ENCODE data around the gene PNMT.

PNMT gene

GRCh38 chr17:39711851-39712250 lies 43.6 kb downstream of the PNMT start:
- H3K4me3 ChIP-seq (ENCODE audit: low read length): no peak overlapping the region
- no peak for DNase-seq (ENCODE audit: low read depth)
- TF ChIP-seq CTCF (conservative IDR thresholded peaks at IDR 0.05; ENCODE audit: low read length): no peak

- TF ChIP-seq CTCF (conservative IDR thresholded peaks at IDR 0.05; ENCODE audit: low read length): no peak
- no peak for DNase-seq (ENCODE audit: low read depth)
- no peak overlapping the region for H3K4me3 ChIP-seq (ENCODE audit: low read length)
Observed at GRCh38 chr17:39714234-39714633, 46.0 kb downstream of the PNMT start.

DNA sequence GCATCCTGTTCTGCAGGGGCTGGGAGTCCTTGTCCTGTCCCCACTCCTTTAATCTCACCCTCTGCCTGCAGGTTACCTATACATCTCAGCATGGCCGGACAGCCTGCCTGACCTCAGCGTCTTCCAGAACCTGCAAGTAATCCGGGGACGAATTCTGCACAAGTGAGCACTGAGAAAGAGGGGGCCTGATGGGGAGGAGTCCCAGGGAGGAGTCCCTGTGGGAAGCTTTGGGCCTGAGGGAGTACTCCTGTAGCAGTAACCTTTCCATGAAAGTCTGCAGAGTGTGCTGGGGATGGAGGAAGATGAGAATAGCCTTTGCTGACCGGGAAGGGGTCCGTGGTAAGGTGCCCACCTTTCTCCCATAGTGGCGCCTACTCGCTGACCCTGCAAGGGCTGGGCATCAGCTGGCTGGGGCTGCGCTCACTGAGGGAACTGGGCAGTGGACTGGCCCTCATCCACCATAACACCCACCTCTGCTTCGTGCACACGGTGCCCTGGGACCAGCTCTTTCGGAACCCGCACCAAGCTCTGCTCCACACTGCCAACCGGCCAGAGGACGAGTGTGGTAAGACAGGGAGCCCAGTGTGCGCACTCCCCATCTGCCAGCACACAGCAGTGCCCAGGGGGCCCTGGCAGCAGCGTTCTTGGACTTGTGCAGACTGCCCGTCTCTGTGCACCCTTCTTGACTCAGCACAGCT lies 47.3 kb downstream of the PNMT start:
- no peak for DNase-seq (ENCODE audit: low read depth)
- no peak overlapping the region for H3K4me3 ChIP-seq (ENCODE audit: low read length)
- TF ChIP-seq CTCF (conservative IDR thresholded peaks at IDR 0.05; ENCODE audit: low read length): no peak

GRCh38 chr17:39716073-39716818 lies 48.0 kb downstream of the PNMT start:
- no peak overlapping the region for H3K4me3 ChIP-seq (ENCODE audit: low read length)
- no peak for TF ChIP-seq CTCF (conservative IDR thresholded peaks at IDR 0.05; ENCODE audit: low read length)
- no peak for DNase-seq (ENCODE audit: low read depth)

- TF ChIP-seq CTCF (conservative IDR thresholded peaks at IDR 0.05; ENCODE audit: low read length): no peak
- no peak for DNase-seq (ENCODE audit: low read depth)
- no peak overlapping the region for H3K4me3 ChIP-seq (ENCODE audit: low read length)
Observed at GRCh38 chr17:39716879-39717536, 48.8 kb downstream of the PNMT start.

DNA sequence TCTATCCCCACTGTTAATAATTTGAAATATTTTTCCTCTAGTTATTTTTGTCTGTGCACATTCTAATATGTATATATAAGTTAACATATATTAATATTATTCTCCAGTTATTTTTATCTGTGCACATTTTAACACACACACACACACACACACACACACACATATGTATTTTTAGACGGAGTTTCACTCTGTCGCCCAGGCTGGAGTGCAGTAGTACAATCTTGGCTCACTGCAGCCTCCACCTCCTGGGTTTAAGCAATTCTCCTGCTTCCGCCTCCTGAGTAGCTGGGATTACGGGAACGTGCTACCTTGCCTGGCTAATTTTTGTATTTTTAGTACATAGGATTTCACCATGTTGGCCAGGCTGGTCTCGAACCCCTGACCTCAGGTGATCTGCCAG lies 49.4 kb downstream of the PNMT start:
- TF ChIP-seq CTCF (conservative IDR thresholded peaks at IDR 0.05; ENCODE audit: low read length): no peak
- no peak overlapping the region for H3K4me3 ChIP-seq (ENCODE audit: low read length)
- no peak for DNase-seq (ENCODE audit: low read depth)
